ENCODE measurements around the gene PITPNM3. TPM values are rescaled to one million over a fixed set of nuclear protein-coding genes. Genes with fewer than 3 reads are reported as not detected.
A peak's percentile ranks its signal among the peaks of the same experiment; 100 is the strongest.

PITPNM3 gene
- polyA plus RNA-seq, 3 donors: 0.29 TPM; not detected in 2

GRCh38 chr17:6453279-6454024 is 102.9 kb downstream of the PITPNM3 start:
- peaks cover 33 to 40% of the 10 kb centered on the region in 2 donors for H3K36me3 Mint-ChIP-seq
- H3K9me3 Mint-ChIP-seq: peaks cover 0 to 2% (median 0%) of the 10 kb centered on the region in 7 donors
- H3K27ac ChIP-seq (ENCODE audit: low read depth in 1 of 2, low read length in 2 of 2): no peak overlapping the region
- H3K4me2 ChIP-seq (replicated peaks; ENCODE audit: extremely low read depth, low read length, poor library complexity, severe bottlenecking): no peak overlapping the region
- WGBS (ENCODE audit: insufficient coverage): 86% methylated on average over 11 of the region's 14 CpGs
- no peak overlapping the region for H3K9ac ChIP-seq (ENCODE audit: insufficient read depth, low read length, poor library complexity, severe bottlenecking)
- H3K79me2 ChIP-seq (ENCODE audit: insufficient read depth, low read length): no peaks in the 10 kb centered on the region
- intact Hi-C loops (cut with micrococcal nuclease): no loop called here
- peaks cover 5 to 6% of the 10 kb centered on the region in 2 donors for H3K4me1 ChIP-seq (ENCODE audit: control insufficient read depth in 1 of 2, insufficient read depth in 2 of 2, low read length in 2 of 2)
- H3K4me3 Mint-ChIP-seq: peak overlapping the region; percentile 5 to 42
- peaks cover 24 to 31% (median 30%) of the 10 kb centered on the region in 3 donors for H3K27me3 Mint-ChIP-seq (ENCODE audit: low read depth in 3 of 3)
- no peaks in the 10 kb centered on the region for H3K4me1 Mint-ChIP-seq
- no peak for DNase-seq
- H3K36me3 ChIP-seq (replicated peaks in 1 of 2; ENCODE audit: control insufficient read depth in 1 of 2, insufficient read depth in 2 of 2, low read length in 2 of 2): peaks cover 10 to 25% of the 10 kb centered on the region in 2 donors
- no peaks in the 10 kb centered on the region for H3K9me3 ChIP-seq (replicated peaks in 1 of 2; ENCODE audit: control insufficient read depth in 1 of 2, insufficient read depth in 1 of 2, low read length in 2 of 2)
- H4K20me1 ChIP-seq (ENCODE audit: insufficient read depth, low read length): no peaks in the 10 kb centered on the region
- H2AFZ ChIP-seq (ENCODE audit: insufficient read depth, low read depth, low read length, poor library complexity, severe bottlenecking): no peak overlapping the region
- peaks cover 7 to 17% of the 10 kb centered on the region in 2 donors for H3K27me3 ChIP-seq (ENCODE audit: control insufficient read depth in 2 of 2, insufficient read depth in 2 of 2, low read length in 2 of 2)
- H3K27ac Mint-ChIP-seq: no peak overlapping the region
- TF ChIP-seq, protein P1, sequence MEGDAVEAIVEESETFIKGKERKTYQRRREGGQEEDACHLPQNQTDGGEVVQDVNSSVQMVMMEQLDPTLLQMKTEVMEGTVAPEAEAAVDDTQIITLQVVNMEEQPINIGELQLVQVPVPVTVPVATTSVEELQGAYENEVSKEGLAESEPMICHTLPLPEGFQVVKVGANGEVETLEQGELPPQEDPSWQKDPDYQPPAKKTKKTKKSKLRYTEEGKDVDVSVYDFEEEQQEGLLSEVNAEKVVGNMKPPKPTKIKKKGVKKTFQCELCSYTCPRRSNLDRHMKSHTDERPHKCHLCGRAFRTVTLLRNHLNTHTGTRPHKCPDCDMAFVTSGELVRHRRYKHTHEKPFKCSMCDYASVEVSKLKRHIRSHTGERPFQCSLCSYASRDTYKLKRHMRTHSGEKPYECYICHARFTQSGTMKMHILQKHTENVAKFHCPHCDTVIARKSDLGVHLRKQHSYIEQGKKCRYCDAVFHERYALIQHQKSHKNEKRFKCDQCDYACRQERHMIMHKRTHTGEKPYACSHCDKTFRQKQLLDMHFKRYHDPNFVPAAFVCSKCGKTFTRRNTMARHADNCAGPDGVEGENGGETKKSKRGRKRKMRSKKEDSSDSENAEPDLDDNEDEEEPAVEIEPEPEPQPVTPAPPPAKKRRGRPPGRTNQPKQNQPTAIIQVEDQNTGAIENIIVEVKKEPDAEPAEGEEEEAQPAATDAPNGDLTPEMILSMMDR (IDR thresholded peaks at IDR 0.05): no peak
- H3K4me3 ChIP-seq (replicated peaks in 1 of 3; ENCODE audit: low read depth in 2 of 3, low read length in 3 of 3): no peak overlapping the region

DNA sequence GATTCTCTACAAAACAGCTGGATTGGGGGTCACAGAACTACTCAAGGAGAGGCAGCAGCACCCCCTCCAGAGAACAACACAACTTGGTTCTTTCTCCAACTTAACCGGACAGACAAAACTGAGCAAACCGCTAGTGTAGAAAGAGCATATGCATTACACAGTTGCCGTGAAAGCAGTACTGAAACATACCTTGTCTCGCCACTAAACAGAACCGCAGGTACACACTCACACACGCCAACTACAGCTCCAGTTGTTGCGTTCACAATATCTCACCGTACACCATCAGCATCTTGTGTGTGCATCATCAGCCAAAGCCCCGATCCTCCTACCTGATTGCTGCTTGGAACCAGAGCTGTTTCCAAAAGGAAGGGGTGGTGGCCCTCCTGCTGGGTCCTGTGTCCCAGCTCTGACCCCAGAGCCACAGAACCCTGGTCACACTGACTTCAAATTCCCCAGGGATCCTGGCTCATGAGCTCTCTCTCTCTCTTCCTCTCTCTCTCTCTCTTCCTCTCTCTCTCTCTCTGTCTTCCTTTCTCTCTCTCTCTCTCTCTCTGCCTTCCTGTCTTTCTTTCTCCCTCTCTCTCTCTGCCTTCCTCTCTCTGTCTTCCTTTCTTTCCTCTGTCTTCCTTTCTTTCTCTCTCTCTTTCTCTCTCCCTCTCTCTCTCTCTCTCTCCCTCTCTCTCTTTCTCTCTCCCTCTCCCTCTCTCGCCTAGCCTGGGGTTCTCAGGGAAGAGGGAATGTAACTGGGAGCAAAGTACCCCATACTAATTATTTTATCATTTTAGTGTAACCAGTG is 103.7 kb downstream of the PITPNM3 start:
- H3K36me3 ChIP-seq (replicated peaks in 1 of 2; ENCODE audit: control insufficient read depth in 1 of 2, insufficient read depth in 2 of 2, low read length in 2 of 2): peaks cover 10 to 29% of the 10 kb centered on the region in 2 donors
- H3K9ac ChIP-seq (ENCODE audit: insufficient read depth, low read length, poor library complexity, severe bottlenecking): no peak overlapping the region
- H3K4me1 Mint-ChIP-seq: no peaks in the 10 kb centered on the region
- no peak for DNase-seq
- H3K4me1 ChIP-seq (ENCODE audit: control insufficient read depth in 1 of 2, insufficient read depth in 2 of 2, low read length in 2 of 2): peaks cover 5 to 6% of the 10 kb centered on the region in 2 donors
- intact Hi-C loops (cut with micrococcal nuclease): no loop called here
- H3K4me3 Mint-ChIP-seq: peak overlapping the region in 1 of 2 donors; percentile 42
- no peak overlapping the region for H2AFZ ChIP-seq (ENCODE audit: insufficient read depth, low read depth, low read length, poor library complexity, severe bottlenecking)
- H3K9me3 Mint-ChIP-seq: peaks cover 0 to 2% (median 0%) of the 10 kb centered on the region in 7 donors
- H3K9me3 ChIP-seq (replicated peaks in 1 of 2; ENCODE audit: control insufficient read depth in 1 of 2, insufficient read depth in 1 of 2, low read length in 2 of 2): no peaks in the 10 kb centered on the region
- peaks cover 22 to 31% (median 30%) of the 10 kb centered on the region in 3 donors for H3K27me3 Mint-ChIP-seq (ENCODE audit: low read depth in 3 of 3)
- peaks cover 36 to 48% of the 10 kb centered on the region in 2 donors for H3K36me3 Mint-ChIP-seq
- TF ChIP-seq, protein P1 (IDR thresholded peaks at IDR 0.05): no peak
- H3K4me3 ChIP-seq (replicated peaks in 1 of 3; ENCODE audit: low read depth in 2 of 3, low read length in 3 of 3): no peak overlapping the region
- H3K4me2 ChIP-seq (replicated peaks; ENCODE audit: extremely low read depth, low read length, poor library complexity, severe bottlenecking): no peak overlapping the region
- no peak overlapping the region for H3K27ac ChIP-seq (ENCODE audit: low read depth in 1 of 2, low read length in 2 of 2)
- H3K27ac Mint-ChIP-seq: no peak overlapping the region
- H3K27me3 ChIP-seq (ENCODE audit: control insufficient read depth in 2 of 2, insufficient read depth in 2 of 2, low read length in 2 of 2): peaks cover 7 to 17% of the 10 kb centered on the region in 2 donors
- 96% methylated on average over 6 of the region's 10 CpGs for WGBS (ENCODE audit: insufficient coverage)
- no peaks in the 10 kb centered on the region for H3K79me2 ChIP-seq (ENCODE audit: insufficient read depth, low read length)
- no peaks in the 10 kb centered on the region for H4K20me1 ChIP-seq (ENCODE audit: insufficient read depth, low read length)
